ENCODE results near the gene ARHGAP11A.

- TF ChIP-seq ZNF549 (CRISPR knock-in tag; IDR thresholded peaks at IDR 0.05): no peak
- TF ChIP-seq GATAD2A (CRISPR knock-in tag; IDR thresholded peaks at IDR 0.05): no peak
- TF ChIP-seq ZNF589 (CRISPR knock-in tag; conservative IDR thresholded peaks at IDR 0.05): no peak
- TF ChIP-seq, protein P1, sequence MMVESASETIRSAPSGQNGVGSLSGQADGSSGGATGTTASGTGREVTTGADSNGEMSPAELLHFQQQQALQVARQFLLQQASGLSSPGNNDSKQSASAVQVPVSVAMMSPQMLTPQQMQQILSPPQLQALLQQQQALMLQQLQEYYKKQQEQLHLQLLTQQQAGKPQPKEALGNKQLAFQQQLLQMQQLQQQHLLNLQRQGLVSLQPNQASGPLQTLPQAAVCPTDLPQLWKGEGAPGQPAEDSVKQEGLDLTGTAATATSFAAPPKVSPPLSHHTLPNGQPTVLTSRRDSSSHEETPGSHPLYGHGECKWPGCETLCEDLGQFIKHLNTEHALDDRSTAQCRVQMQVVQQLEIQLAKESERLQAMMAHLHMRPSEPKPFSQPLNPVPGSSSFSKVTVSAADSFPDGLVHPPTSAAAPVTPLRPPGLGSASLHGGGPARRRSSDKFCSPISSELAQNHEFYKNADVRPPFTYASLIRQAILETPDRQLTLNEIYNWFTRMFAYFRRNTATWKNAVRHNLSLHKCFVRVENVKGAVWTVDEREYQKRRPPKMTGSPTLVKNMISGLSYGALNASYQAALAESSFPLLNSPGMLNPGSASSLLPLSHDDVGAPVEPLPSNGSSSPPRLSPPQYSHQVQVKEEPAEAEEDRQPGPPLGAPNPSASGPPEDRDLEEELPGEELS (CRISPR knock-in tag; IDR thresholded peaks at IDR 0.05): no peak
Measured at GRCh38 chr15:32637704-32638103, 22.4 kb downstream of the ARHGAP11A start.

Data from HepG2 (cell line).